ENCODE measurements around the gene ACADS.

- no peak for TF ChIP-seq CTCF (IDR thresholded peaks at IDR 0.05)
- no peak for TF ChIP-seq POLR2A (IDR thresholded peaks at IDR 0.05)
Observed at GRCh38 chr12:120720234-120720986, 5.2 kb upstream of the ACADS start.
